Parietal lobe (tissue), 2 donors: Measurements from ENCODE around the gene SPARC. TPM values are rescaled to one million over a fixed set of nuclear protein-coding genes. Genes with fewer than 3 reads are reported as not detected.

Experiments used
- small RNA-seq: library from RNA; depleted of rRNA; stranded (forward); fragments of <200 nt; gene quantifications from one replicate; pipeline ENCODE3, GENCODE V24; 2014; ENCODE audit warnings: low replicate concordance
- total RNA-seq: library from RNA; depleted of rRNA; stranded (reverse); fragments of >200 nt; gene quantifications from one replicate; pipeline ENCODE4 v1.2.3, GENCODE V29; 2014

SPARC gene
- total RNA-seq = 75.1 TPM

GRCh38 chr5:151686674-151687407, at the start of gene SPARC:
SPARC (minus strand) TSS chr5:151686915; CDS start chr5:151676188, 10,727 bp downstream.

Small RNA genes within 50 kb of the gene (small RNA-seq; reads per million reads assigned to genes)
- gene RN7SKP232 = not detected

Other genes starting within 250 kb of the SPARC start
- 31.0 TPM for gene SLC36A1, start 239.3 kb downstream of the SPARC start, total RNA-seq
- 0.94 TPM for gene FAT2, start 95.6 kb downstream of the SPARC start, total RNA-seq
- gene ATOX1, start 71.7 kb upstream of the SPARC start, total RNA-seq = 41.9 TPM
- 75.4 TPM for gene G3BP1, start 85.0 kb upstream of the SPARC start, total RNA-seq
- not detected for gene GLRA1, start 237.9 kb upstream of the SPARC start, total RNA-seq